CD4-positive, CD25-positive, alpha-beta regulatory T cell (primary cell): ENCODE measurements around the gene TCAIM. TPM values are rescaled to one million over a fixed set of nuclear protein-coding genes. Genes with fewer than 3 reads are reported as not detected.
"Not testable (repeated sequence)": the region's sequence is repeated elsewhere in the genome, so short reads cannot be mapped to it uniquely, and the experiment has no call there.

ENCODE experiments used
- ATAC-seq, 2 donors: fragments of 150-1000 bp; cut with Tn5 transposase; one replicate each; pipeline ENCODE4 v1.10.0; 2021; ENCODE audit warnings: low read depth in 2 of 2, moderate number of reproducible peaks in 2 of 2, moderate library complexity in 1 of 2
- DNase-seq, 3 donors: peaks; one replicate each; pipeline versions ENCODE4 v3.0.0 to v3.0.0-alpha.2; 2012 to 2022; ENCODE audit warnings: mixed read lengths in 1 of 3
- H3K27ac ChIP-seq: one replicate; pipeline ENCODE4 v1.7.0; 2013; ENCODE audit warnings: mild to moderate bottlenecking, low read length; ENCODE audit not compliant: insufficient read depth, poor library complexity, severe bottlenecking
- H3K27me3 ChIP-seq: one replicate; pipeline ENCODE4 v1.7.0; 2013; ENCODE audit warnings: low read length; ENCODE audit not compliant: control insufficient read depth, insufficient read depth
- H3K36me3 ChIP-seq: one replicate; pipeline ENCODE4 v1.7.0; 2013; ENCODE audit warnings: mild to moderate bottlenecking, low read length, moderate library complexity; ENCODE audit not compliant: control insufficient read depth, insufficient read depth
- H3K4me1 ChIP-seq: 2 replicates; pipeline ENCODE4 v1.7.0; 2013; ENCODE audit warnings: mild to moderate bottlenecking, low read length; ENCODE audit not compliant: insufficient read depth, control insufficient read depth, poor library complexity, severe bottlenecking
- H3K4me3 ChIP-seq: one replicate; pipeline ENCODE4 v1.7.0; 2013; ENCODE audit warnings: low read depth, mild to moderate bottlenecking, low read length, moderate library complexity
- H3K9me3 ChIP-seq, 2 experiments: 1 replicate in 1 of 2; 2 replicates in 1 of 2; pipeline ENCODE4 v1.7.0; 2013; ENCODE audit warnings: low read length in 2 of 2, mild to moderate bottlenecking in 1 of 2, moderate library complexity in 1 of 2; ENCODE audit not compliant: control insufficient read depth in 2 of 2
- H3K27ac Mint-ChIP-seq, 3 donors: one replicate each; pipeline ENCODE4 v1.8.0; 2020 to 2022; ENCODE audit warnings: mild to moderate bottlenecking in 3 of 3, mixed read lengths in 3 of 3, moderate library complexity in 2 of 3
- H3K27me3 Mint-ChIP-seq: one replicate; pipeline ENCODE4 v1.8.0; 2022; ENCODE audit warnings: mild to moderate bottlenecking, mixed read lengths
- H3K36me3 Mint-ChIP-seq: one replicate; pipeline ENCODE4 v1.8.0; 2020; ENCODE audit warnings: mixed read lengths
- H3K4me1 Mint-ChIP-seq, 4 donors: one replicate each; pipeline ENCODE4 v1.8.0; 2020 to 2022; ENCODE audit warnings: mixed read lengths in 4 of 4, mild to moderate bottlenecking in 1 of 4
- H3K4me3 Mint-ChIP-seq, 4 donors: one replicate each; pipeline ENCODE4 v1.8.0; 2020 to 2022; ENCODE audit warnings: mild to moderate bottlenecking in 4 of 4, mixed read lengths in 4 of 4, moderate library complexity in 3 of 4
- H3K9me3 Mint-ChIP-seq, 7 donors: one replicate each; pipeline ENCODE4 v1.8.0; 2020 to 2022; ENCODE audit warnings: mixed read lengths in 7 of 7, mild to moderate bottlenecking in 3 of 7, moderate library complexity in 2 of 7
- polyA plus RNA-seq, 4 donors: library from polyadenylated mRNA; unstranded; fragments of 300-500 nt; fragmentation: Illumina TruSeq; gene quantifications; one replicate each; pipeline ENCODE4 v1.2.3, GENCODE V29; 2021
- total RNA-seq: library from RNA; stranded (reverse); gene quantifications from one replicate; pipeline ENCODE4 v1.2.3, GENCODE V29; 2022

The TCAIM gene
- total and polyA plus RNA-seq, 5 donors from 2014 or later = 8.5 to 19.0 (median 17.6) TPM

DNA sequence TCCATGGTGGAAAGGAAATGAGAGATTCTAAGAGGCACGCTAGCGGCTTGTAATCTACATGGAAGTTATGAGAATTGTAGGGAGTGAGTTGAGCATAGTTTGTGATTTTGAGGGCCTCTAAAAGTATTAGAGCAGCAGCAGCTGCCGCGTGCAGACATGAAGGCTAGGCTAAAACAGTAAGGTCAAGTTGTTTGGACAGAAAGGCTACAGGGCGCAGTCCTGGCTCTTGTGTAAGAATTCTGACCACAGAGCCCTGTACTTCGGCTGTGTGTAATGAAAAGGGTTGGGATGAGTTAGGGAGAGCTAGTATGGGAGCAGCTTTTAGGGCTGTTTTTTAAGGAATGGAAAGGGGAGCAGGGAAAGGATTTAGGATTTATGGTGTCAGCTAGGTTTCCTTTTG lies 8.0 kb downstream of the TCAIM start:
- peaks cover 0 to 14% (median 10%) of the 10 kb centered on the region in 4 donors for H3K4me1 Mint-ChIP-seq
- not testable (repeated sequence) for DNase-seq, H3K27ac ChIP-seq, H3K4me3 ChIP-seq, H3K36me3 Mint-ChIP-seq, H3K27me3 Mint-ChIP-seq, H3K4me3 Mint-ChIP-seq, H3K9me3 Mint-ChIP-seq, H3K27me3 ChIP-seq, H3K4me1 ChIP-seq, H3K36me3 ChIP-seq, H3K27ac Mint-ChIP-seq, H3K9me3 ChIP-seq, ATAC-seq

DNA sequence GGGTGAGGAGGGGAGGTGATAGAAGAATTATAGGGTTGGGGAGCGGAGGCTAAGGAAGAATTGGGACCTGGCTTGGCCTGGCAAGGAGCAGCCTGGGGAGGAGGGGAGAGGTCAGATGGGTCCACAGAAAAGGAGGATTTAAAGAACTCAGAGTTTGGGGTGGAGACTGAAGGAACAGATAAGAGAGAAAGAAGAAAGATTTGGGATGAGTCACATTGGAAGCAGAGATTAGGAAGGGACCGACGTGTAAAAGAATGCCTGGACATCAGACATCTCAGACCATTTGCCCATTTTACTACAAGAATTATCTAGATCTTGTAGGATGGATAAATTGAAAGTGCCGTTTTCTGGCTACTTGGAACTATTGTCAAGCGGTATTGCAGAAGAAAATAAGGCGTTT lies 10.4 kb downstream of the TCAIM start:
- Histone ChIP-seq H3K36me3 (no peaks in the 10 kb centered on the region), H3K9me3 (no peaks in the 10 kb centered on the region), H3K4me3 (no peak overlapping the region), H3K27me3 (no peaks in the 10 kb centered on the region), H3K27ac (no peak overlapping the region), H3K4me1 (no peaks in the 10 kb centered on the region)
- Mint-ChIP-seq H3K36me3 (peaks cover 7% of the 10 kb centered on the region), H3K27me3 (no peaks in the 10 kb centered on the region), H3K9me3 (no peaks in the 10 kb centered on the region), H3K4me3 (peak overlapping the region in 1 of 4 donors; percentile 34), H3K4me1 (peaks cover 0 to 11% (median 3%) of the 10 kb centered on the region in 4 donors), H3K27ac (peak overlapping the region in 2 of 3 donors; percentile 6 to 18)
- DNase-seq = no peak
- no peak for ATAC-seq

DNA sequence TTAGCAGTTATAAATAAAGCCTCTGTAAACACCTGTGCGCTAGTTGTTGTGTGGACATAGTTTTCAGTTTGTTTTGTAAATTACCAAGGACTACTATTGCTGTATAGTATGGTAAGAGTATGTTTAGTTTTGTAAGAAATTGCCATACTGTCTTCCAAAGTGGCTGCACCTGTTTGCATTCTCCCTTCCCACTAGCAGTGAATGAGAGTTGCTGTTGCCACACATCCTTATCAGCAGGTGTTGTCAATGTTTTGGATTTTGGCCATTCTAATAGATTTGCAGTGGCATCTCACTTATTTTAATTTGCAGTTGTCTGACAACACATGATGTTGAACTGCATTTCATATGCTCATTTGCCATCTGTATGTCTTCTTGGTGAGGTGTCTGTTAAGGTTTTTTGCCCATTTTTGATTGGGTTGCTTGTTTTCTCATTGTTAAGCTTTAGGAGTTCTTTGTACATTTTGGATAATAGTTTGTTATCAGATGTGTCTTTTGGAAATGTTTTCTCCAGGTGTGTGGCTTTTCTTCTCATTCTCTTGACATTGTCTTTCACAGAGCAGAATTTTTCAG lies 14.9 kb downstream of the TCAIM start:
- DNase-seq (no peak), ATAC-seq (no peak)
- H3K27me3 Mint-ChIP-seq = no peaks in the 10 kb centered on the region
- Histone ChIP-seq H3K9me3 (no peaks in the 10 kb centered on the region), H3K27me3 (no peaks in the 10 kb centered on the region), H3K4me1 (no peaks in the 10 kb centered on the region), H3K4me3 (no peak overlapping the region), H3K36me3 (peaks cover 12% of the 10 kb centered on the region), H3K27ac (no peak overlapping the region)
- peaks cover 5 to 9% (median 7%) of the 10 kb centered on the region in 4 donors for H3K4me1 Mint-ChIP-seq
- H3K36me3 Mint-ChIP-seq = peaks cover 29% of the 10 kb centered on the region
- H3K9me3 Mint-ChIP-seq = no peaks in the 10 kb centered on the region
- H3K27ac Mint-ChIP-seq = no peak overlapping the region
- H3K4me3 Mint-ChIP-seq = no peak overlapping the region

DNA sequence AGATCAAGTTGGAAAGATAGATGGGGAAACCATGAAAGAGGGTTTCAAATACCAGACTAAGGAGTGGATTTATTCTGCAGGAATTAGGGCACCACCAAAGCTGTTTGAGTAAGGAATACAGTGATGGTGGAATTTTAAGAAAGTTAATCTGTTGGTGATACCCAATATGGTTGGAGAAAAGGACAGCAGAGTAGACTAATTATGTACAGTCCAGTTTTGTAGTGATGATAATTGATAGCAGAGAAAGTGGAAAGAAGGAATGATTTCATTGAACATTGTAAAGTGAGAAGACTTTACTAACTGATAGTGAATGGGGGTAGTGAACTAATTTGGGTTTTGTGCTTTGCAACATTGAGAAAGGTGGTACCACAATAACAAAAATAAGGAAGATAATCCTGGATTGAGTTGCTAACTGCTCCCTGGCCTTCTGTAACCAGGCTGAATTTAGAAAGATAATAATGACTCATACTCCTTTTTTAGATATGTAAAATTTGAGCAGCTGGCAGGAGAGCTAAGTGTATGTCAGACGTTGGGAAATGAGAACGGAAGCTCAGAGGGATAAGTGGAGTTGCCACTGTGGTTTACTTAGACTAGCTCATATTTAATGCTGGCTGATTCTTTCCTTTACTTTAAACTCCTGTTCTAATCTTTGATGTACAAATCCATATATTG lies 16.9 kb downstream of the TCAIM start:
- Histone ChIP-seq H3K9me3 (no peaks in the 10 kb centered on the region), H3K27ac (no peak overlapping the region), H3K36me3 (peaks cover 25% of the 10 kb centered on the region), H3K4me3 (no peak overlapping the region), H3K27me3 (no peaks in the 10 kb centered on the region), H3K4me1 (no peaks in the 10 kb centered on the region)
- Mint-ChIP-seq H3K4me1 (peaks cover 3 to 12% (median 6%) of the 10 kb centered on the region in 4 donors), H3K9me3 (no peaks in the 10 kb centered on the region), H3K4me3 (no peak overlapping the region), H3K36me3 (peaks cover 34% of the 10 kb centered on the region), H3K27ac (peak overlapping the region in 1 of 3 donors; percentile 91), H3K27me3 (no peaks in the 10 kb centered on the region)
- ATAC-seq (no peak), DNase-seq (no peak)

DNA sequence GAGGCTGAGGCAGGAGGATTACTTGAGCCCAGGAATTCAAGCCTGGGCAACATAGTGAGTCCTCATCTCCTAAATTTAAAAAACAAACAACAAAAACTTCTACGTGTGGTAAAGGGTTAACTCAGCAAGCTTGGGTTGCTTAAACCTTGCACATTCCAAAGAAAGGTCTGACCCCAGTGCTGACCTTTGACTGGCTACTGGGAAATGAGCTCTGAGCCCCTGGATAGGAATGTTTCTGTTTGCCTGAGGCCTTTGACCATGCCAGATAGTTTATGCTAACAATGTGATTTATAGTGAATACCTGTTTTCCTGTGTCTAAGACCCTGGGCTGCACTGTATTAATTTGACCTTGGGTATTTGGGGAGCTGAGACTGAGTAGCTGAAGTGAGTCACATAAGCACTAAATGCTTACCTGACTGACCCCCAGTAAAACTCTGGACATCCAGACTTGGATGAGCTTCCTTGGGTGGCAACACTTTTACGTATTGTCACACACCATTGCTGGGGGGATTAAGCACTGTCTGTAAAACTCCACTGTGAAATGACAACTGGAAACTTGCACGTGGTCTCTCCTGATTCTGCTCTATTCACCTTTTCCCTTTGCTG lies 20.7 kb downstream of the TCAIM start:
- ATAC-seq (no peak), DNase-seq (no peak)
- Mint-ChIP-seq H3K27me3 (no peaks in the 10 kb centered on the region), H3K4me3 (no peak overlapping the region), H3K9me3 (no peaks in the 10 kb centered on the region), H3K27ac (peak overlapping the region in 2 of 3 donors; percentile 12 to 29), H3K36me3 (peaks cover 34% of the 10 kb centered on the region), H3K4me1 (peaks cover 3 to 12% (median 5%) of the 10 kb centered on the region in 4 donors)
- Histone ChIP-seq H3K36me3 (peaks cover 29% of the 10 kb centered on the region), H3K27me3 (no peaks in the 10 kb centered on the region), H3K4me3 (no peak overlapping the region), H3K9me3 (no peaks in the 10 kb centered on the region), H3K27ac (no peak overlapping the region), H3K4me1 (no peaks in the 10 kb centered on the region)

DNA sequence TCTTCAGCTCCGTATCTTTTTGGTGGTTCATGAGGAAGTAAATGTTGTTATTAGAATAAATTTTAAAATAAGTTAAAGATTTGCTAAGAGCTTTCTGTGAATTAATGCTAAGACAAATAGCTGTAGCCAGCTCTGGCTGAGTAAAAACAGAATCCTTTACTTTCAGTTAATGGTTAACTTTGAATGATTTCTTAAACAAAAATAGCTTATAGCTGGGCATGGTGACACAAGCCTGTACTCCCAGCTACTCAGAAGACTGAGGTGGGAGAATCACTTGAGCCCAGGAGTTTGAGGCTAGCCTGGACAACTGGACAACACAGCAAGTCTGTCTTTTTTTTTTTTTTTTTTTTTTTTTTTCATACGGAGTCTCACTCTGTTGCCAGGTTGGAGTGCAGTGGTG lies 25.0 kb downstream of the TCAIM start:
- DNase-seq (no peak), ATAC-seq (no peak)
- Histone ChIP-seq H3K27me3 (no peaks in the 10 kb centered on the region), H3K36me3 (peaks cover 19% of the 10 kb centered on the region), H3K4me1 (no peaks in the 10 kb centered on the region), H3K27ac (no peak overlapping the region), H3K9me3 (no peaks in the 10 kb centered on the region), H3K4me3 (no peak overlapping the region)
- Mint-ChIP-seq H3K36me3 (peaks cover 28% of the 10 kb centered on the region), H3K9me3 (no peaks in the 10 kb centered on the region), H3K27me3 (no peaks in the 10 kb centered on the region), H3K27ac (no peak overlapping the region), H3K4me1 (peaks cover 0 to 6% (median 2%) of the 10 kb centered on the region in 4 donors), H3K4me3 (no peak overlapping the region)

DNA sequence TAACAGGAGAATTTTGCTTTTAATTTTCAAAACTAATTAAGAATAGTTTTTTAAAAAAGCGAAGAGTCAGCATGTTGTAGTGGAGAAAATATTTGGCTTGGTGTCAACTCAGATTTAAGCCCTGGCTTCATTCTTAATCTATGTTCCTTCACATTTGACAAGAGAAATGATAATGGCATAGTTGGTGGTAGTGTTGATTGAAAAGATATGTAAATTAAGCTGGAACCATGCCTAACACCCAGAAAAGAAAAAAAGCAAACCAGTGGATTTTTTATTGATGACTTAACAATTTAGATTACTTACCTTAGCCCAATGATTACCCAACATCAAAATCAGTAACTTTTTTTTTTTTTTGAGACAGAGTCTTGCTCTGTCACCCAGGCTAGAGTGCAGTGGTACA lies 27.4 kb downstream of the TCAIM start:
- Histone ChIP-seq H3K27ac (no peak overlapping the region), H3K9me3 (no peaks in the 10 kb centered on the region), H3K36me3 (peaks cover 9% of the 10 kb centered on the region), H3K4me1 (no peaks in the 10 kb centered on the region), H3K27me3 (no peaks in the 10 kb centered on the region), H3K4me3 (no peak overlapping the region)
- H3K9me3 Mint-ChIP-seq = peaks cover 0 to 2% (median 0%) of the 10 kb centered on the region in 7 donors
- no peaks in the 10 kb centered on the region for H3K4me1 Mint-ChIP-seq
- H3K36me3 Mint-ChIP-seq = peaks cover 29% of the 10 kb centered on the region
- H3K27ac Mint-ChIP-seq = no peak overlapping the region
- DNase-seq = no peak
- H3K4me3 Mint-ChIP-seq = no peak overlapping the region
- no peaks in the 10 kb centered on the region for H3K27me3 Mint-ChIP-seq
- ATAC-seq = no peak
